Activated CD4-positive, alpha-beta memory T cell treated with anti-CD3 and anti-CD28 coated beads, Interleukin-2, amount 10 ng/mL, durations not matched to agents 7 days and 5 days (primary cell): ENCODE measurements around the gene TWF1. TPM values are rescaled to one million over a fixed set of nuclear protein-coding genes. Genes with fewer than 3 reads are reported as not detected.
"Not testable (repeated sequence)": the region's sequence is repeated elsewhere in the genome, so short reads cannot be mapped to it uniquely, and the experiment has no call there.

Source experiments
- CTCF ChIA-PET: fragments of 350-600 bp; sonication (Branson Sonifier 250); formaldehyde crosslinking; loops from one replicate; lab custom pipeline; 2021; ENCODE audit warnings: antibody characterized with exemption, inconsistent platforms; lab: Charles Lee
- POLR2A ChIA-PET: fragments of 350-600 bp; sonication (Branson Sonifier 250); formaldehyde crosslinking; loops from one replicate; lab custom pipeline; 2021; ENCODE audit warnings: antibody characterized with exemption; lab: Charles Lee
- DNase-seq: peaks from one replicate; pipeline ENCODE4 v3.0.0-alpha.2; 2020
- H3K27ac Mint-ChIP-seq: one replicate; pipeline ENCODE4 v1.8.0; 2021; ENCODE audit warnings: mild to moderate bottlenecking, mixed read lengths
- H3K27me3 Mint-ChIP-seq: one replicate; pipeline ENCODE4 v1.8.0; 2021; ENCODE audit warnings: mixed read lengths
- H3K36me3 Mint-ChIP-seq: one replicate; pipeline ENCODE4 v1.8.0; 2021; ENCODE audit warnings: low read depth, mixed read lengths
- H3K4me1 Mint-ChIP-seq: one replicate; pipeline ENCODE4 v1.8.0; 2021; ENCODE audit warnings: mixed read lengths
- H3K4me3 Mint-ChIP-seq: one replicate; pipeline ENCODE4 v1.8.0; 2021; ENCODE audit warnings: mild to moderate bottlenecking, mixed read lengths
- H3K9me3 Mint-ChIP-seq: one replicate; pipeline ENCODE4 v1.8.0; 2021; ENCODE audit warnings: mixed read lengths
- total RNA-seq, 2 experiments: library from RNA; stranded (reverse); gene quantifications; one replicate each; pipeline ENCODE4 v1.2.3, GENCODE V29; 2021

The TWF1 gene
- total RNA-seq, 2 experiments from 2014 or later, result 29.1 to 33.6 TPM

DNA sequence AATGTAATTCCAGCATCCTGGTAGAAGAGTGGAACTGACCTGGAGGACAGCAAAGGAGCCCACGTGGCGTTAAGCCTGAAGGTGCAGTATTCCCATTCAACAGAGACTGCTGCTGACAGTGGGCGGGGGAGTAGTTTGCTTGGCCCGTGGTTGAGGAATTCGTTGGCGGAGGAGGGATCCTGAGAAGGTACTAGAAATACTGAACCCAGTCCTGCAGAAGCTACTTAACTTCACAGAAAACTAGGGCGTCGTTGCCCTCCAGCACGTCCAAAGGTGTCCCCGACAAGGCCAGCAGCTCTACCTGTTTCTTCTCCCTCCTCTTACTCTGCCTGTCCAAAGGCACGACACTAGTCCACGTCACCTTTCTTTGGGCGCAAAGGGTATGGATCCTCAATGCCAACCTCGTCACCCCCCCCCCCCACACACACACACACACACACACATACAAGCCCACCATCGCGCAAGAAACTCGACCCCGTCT lies 47.8 kb downstream of the TWF1 start:
- H3K4me1 Mint-ChIP-seq, result peaks cover 62% of the 10 kb centered on the region
- ChIA-PET CTCF (interaction anchor here (0.9 to 2.0 kb wide), 6 partner anchors 10 to 124 kb away, joined by 3 to 8 read pairs (median 4); no protein-coding TSS in a partner anchor), POLR2A (interaction anchor here (0.6 to 4.2 kb wide), 7 partner anchors 9 to 77 kb away, joined by 3 to 88 read pairs (median 8); partner anchors contain the start of genes TMEM117 and TWF1)
- peak overlapping the region; percentile 97 for H3K4me3 Mint-ChIP-seq
- H3K36me3 Mint-ChIP-seq, result peaks cover 49% of the 10 kb centered on the region
- H3K27me3 Mint-ChIP-seq, result no peaks in the 10 kb centered on the region
- DNase-seq, result no peak
- H3K27ac Mint-ChIP-seq, result peak overlapping the region; percentile 99
- no peaks in the 10 kb centered on the region for H3K9me3 Mint-ChIP-seq

DNA sequence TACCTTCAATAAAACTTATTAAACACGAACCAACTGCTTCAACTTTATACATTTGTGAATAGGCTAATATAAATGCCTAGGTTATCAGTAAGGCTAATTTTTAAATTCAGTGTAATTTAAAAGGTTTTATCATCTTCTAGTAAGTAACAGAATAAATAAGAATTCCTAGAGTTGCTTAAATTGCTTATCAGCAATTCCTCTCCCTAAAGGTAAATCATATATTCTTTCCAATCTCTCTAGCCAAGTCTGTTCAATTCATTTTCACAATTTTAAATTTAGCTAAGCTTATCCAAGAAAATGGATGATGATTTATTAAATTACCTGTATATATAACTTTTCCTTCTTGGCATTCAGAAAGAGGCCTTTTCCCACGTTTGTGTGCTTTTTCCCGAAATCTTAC lies 52.1 kb downstream of the TWF1 start:
- Mint-ChIP-seq H3K36me3 (peaks cover 44% of the 10 kb centered on the region), H3K9me3 (no peaks in the 10 kb centered on the region), H3K27me3 (no peaks in the 10 kb centered on the region), H3K27ac (no peak overlapping the region), H3K4me1 (peaks cover 33% of the 10 kb centered on the region), H3K4me3 (no peak overlapping the region)
- CTCF ChIA-PET, result no interaction called here
- POLR2A ChIA-PET, result interaction anchor here (1.6 kb wide), 1 partner anchor 52 kb away, joined by 6 read pairs; the partner anchor contains the start of gene TWF1
- DNase-seq, result no peak

GRCh38 chr12:43751360-43751759 lies 54.8 kb downstream of the TWF1 start:
- H3K9me3 Mint-ChIP-seq, H3K4me3 Mint-ChIP-seq, H3K27ac Mint-ChIP-seq, H3K27me3 Mint-ChIP-seq, POLR2A ChIA-PET, DNase-seq, CTCF ChIA-PET: not testable (repeated sequence)
- peaks cover 15% of the 10 kb centered on the region for H3K4me1 Mint-ChIP-seq
- H3K36me3 Mint-ChIP-seq, result peaks cover 37% of the 10 kb centered on the region

GRCh38 chr12:43750814-43751213 lies 55.3 kb downstream of the TWF1 start:
- peaks cover 11% of the 10 kb centered on the region for H3K4me1 Mint-ChIP-seq

GRCh38 chr12:43749016-43749415 lies 57.1 kb downstream of the TWF1 start:
- H3K27me3 Mint-ChIP-seq, result no peaks in the 10 kb centered on the region
- H3K4me1 Mint-ChIP-seq, result peaks cover 6% of the 10 kb centered on the region
- POLR2A ChIA-PET, result interaction anchor here (1.0 to 1.7 kb wide), 2 partner anchors 9 to 10 kb away, joined by 3 read pairs; partner anchors contain the start of gene PUS7L
- H3K4me3 Mint-ChIP-seq, result no peak overlapping the region
- no peak for DNase-seq
- no peak overlapping the region for H3K27ac Mint-ChIP-seq
- H3K9me3 Mint-ChIP-seq, result peaks cover 3% of the 10 kb centered on the region
- peaks cover 43% of the 10 kb centered on the region for H3K36me3 Mint-ChIP-seq
- CTCF ChIA-PET, result interaction anchor here (0.9 to 1.9 kb wide), 2 partner anchors 9 to 10 kb away, joined by 3 to 4 read pairs; partner anchors contain the start of genes IRAK4 and PUS7L

More at GRCh38 chr12:43750814-43751213, 55.3 kb downstream of the TWF1 start:
- Mint-ChIP-seq H3K4me3 (no peak overlapping the region), H3K27ac (no peak overlapping the region), H3K27me3 (no peaks in the 10 kb centered on the region), H3K36me3 (peaks cover 38% of the 10 kb centered on the region), H3K9me3 (no peaks in the 10 kb centered on the region)
- ChIA-PET POLR2A (no interaction called here), CTCF (no interaction called here)
- DNase-seq, result no peak

GRCh38 chr12:43744826-43745225 lies 61.3 kb downstream of the TWF1 start:
- CTCF ChIA-PET, result no interaction called here
- Mint-ChIP-seq H3K4me3 (no peak overlapping the region), H3K36me3 (peaks cover 46% of the 10 kb centered on the region), H3K27me3 (no peaks in the 10 kb centered on the region), H3K27ac (no peak overlapping the region), H3K4me1 (no peaks in the 10 kb centered on the region), H3K9me3 (peaks cover 3% of the 10 kb centered on the region)
- POLR2A ChIA-PET, result no interaction called here
- DNase-seq, result no peak

Other genes starting within 250 kb of the TWF1 start
- 10 to 100 TPM; 17.1 to 18.8 TPM for gene PUS7L, start 47.5 kb downstream of the TWF1 start, total RNA-seq
- gene IRAK4, start 47.4 kb downstream of the TWF1 start, total RNA-seq, result 10 to 100 TPM; 44.3 to 46.0 TPM
- 1 to 10 TPM; 1.6 to 1.7 TPM for gene TMEM117, start 29.8 kb upstream of the TWF1 start, total RNA-seq